ENCODE results near the gene ASAP3. TPM values are rescaled to one million over a fixed set of nuclear protein-coding genes. Genes with fewer than 3 reads are reported as not detected.

Gene ASAP3
- polyA plus RNA-seq, 1 donor from 2014 or later: 0.66 TPM

DNA sequence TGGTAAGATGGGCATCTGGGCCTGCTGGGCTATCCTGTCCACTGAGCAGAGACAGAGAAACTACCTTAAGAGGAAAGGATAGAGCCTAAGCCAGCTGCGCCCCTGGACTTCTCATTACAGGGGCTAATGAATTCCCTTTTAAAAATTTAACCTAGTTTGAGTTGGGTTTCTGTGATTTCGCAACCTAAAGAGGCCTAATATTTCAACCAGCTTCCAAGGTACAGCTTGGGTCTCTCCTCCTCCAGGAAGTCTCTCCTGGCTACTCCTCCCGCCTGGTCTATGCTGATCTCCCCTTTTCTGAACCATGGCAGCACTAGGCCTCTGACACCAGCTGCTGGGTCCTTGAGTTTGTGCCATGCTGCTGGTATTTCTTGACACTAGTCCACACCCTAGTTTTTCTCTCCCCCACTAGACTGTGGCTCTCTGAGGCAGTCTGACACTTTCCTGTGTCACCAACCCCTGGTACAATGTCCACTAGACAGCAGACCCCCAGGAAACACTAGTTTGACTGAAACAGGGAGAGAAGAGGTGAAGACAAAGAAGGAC lies 30.5 kb downstream of the ASAP3 start:
- Mint-ChIP-seq H3K9me3 (no peaks in the 10 kb centered on the region), H3K4me3 (no peak overlapping the region), H3K27ac (no peak overlapping the region), H3K4me1 (no peaks in the 10 kb centered on the region), H3K27me3 (peaks cover 6% of the 10 kb centered on the region), H3K36me3 (no peaks in the 10 kb centered on the region)

DNA sequence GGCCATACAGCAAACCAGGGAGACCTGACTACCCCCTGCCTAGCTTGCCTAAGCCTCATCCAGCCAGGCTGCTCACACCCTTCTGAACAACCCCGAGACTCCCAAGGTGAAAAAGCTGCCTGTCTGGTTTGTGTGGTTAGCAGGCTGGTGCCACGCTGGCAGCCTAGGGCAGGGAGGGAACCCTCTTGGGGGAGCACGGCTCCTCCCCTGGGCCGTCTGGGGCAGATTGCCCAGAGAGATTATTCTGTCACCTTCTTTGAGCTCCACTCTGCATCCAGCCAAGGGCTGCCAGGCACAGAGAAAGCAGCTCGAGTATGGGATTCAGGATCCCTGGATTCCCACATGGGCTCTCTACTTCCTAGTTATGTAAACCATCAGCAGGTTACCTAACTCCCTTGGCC lies 32.0 kb downstream of the ASAP3 start:
- H3K27ac Mint-ChIP-seq: no peak overlapping the region
- H3K36me3 Mint-ChIP-seq: no peaks in the 10 kb centered on the region
- peaks cover 6% of the 10 kb centered on the region for H3K27me3 Mint-ChIP-seq
- no peaks in the 10 kb centered on the region for H3K4me1 Mint-ChIP-seq
- H3K9me3 Mint-ChIP-seq: no peaks in the 10 kb centered on the region
- H3K4me3 Mint-ChIP-seq: no peak overlapping the region

DNA sequence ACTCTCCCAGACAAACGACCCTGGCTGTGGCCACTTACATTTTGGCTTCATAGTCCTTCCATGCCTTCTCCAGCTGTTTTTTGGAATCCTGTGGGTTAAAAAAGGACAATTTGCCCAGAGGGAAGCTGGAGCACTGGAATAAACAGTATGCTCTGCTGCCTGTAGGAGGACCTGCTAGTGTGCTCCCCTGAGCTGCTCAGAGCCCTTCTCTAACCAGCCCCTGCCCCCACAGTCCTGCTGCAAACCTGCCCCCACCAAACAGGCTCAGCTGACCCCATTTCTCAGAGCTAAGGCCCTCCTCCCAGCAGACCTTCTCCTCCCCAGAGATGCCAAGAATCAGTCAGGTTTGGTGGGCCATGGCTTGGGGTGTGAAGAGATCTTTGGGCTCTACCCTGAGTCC lies 32.5 kb downstream of the ASAP3 start:
- Mint-ChIP-seq H3K27me3 (peaks cover 6% of the 10 kb centered on the region), H3K27ac (peak overlapping the region in 1 of 3 donors; percentile 46), H3K36me3 (no peaks in the 10 kb centered on the region), H3K4me1 (no peaks in the 10 kb centered on the region), H3K9me3 (no peaks in the 10 kb centered on the region), H3K4me3 (no peak overlapping the region)

DNA sequence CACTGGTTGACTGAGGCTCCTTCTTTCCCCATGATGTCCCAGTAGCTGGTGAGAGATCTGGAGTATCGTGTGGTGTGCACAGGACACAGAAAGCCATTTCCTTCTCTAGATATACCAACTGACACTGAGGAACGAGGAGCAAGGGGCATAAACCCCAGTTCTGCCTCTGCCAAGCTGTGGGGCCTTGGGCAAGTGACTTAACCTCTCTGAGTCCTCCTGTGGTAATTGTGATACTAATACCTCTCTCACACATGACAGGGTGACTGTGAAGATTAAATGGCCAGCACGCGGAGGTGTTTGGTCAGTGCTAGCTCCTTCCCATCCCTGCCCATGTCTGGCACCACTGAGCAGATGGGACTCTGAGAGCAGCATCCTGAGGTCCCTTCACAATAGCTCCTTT lies 33.1 kb downstream of the ASAP3 start:
- H3K9me3 Mint-ChIP-seq: no peaks in the 10 kb centered on the region
- no peaks in the 10 kb centered on the region for H3K4me1 Mint-ChIP-seq
- no peak overlapping the region for H3K4me3 Mint-ChIP-seq
- H3K36me3 Mint-ChIP-seq: no peaks in the 10 kb centered on the region
- H3K27ac Mint-ChIP-seq: no peak overlapping the region
- H3K27me3 Mint-ChIP-seq: peaks cover 6% of the 10 kb centered on the region

DNA sequence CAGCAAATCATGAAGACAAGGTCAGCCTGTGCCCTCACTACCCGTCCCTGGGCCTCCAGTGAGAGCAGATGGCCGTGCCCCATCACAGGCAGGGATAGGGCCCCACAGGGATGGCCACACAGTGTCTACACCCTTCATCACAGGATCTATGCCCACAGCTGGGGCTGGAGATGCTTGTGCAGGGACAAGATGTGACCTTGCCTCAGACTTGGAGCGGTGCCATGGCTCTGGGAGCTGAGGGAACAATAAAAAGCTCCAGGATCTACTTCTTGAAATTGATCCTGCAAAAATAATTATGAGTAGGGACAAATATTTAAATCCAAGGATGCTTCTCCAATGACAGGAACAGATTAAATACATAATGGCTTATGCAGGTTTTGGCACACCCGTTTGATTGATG lies 34.0 kb downstream of the ASAP3 start:
- peaks cover 2% of the 10 kb centered on the region for H3K27me3 Mint-ChIP-seq
- no peak overlapping the region for H3K4me3 Mint-ChIP-seq
- H3K36me3 Mint-ChIP-seq: no peaks in the 10 kb centered on the region
- no peaks in the 10 kb centered on the region for H3K9me3 Mint-ChIP-seq
- no peaks in the 10 kb centered on the region for H3K4me1 Mint-ChIP-seq
- no peak overlapping the region for H3K27ac Mint-ChIP-seq

DNA sequence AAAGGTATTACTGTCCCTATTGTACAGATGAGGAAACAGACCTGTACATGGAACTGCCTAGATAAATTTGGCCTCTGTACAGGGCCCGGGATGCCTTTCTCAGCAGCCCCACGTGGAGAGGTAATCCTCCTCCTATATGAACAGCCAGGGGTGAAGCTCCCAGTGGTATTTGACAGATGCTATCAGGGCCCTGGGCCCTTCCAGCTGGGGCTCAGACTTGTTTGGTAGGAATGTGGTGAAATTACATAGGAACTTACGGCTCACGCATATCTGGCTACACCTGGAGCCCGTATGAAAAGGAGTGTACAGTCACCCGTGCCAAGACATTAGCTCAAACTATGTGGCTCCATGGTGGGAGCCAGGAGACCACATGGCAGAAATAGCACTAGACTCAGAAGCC lies 34.7 kb downstream of the ASAP3 start:
- no peaks in the 10 kb centered on the region for H3K4me1 Mint-ChIP-seq
- H3K27me3 Mint-ChIP-seq: peaks cover 2% of the 10 kb centered on the region
- H3K4me3 Mint-ChIP-seq: no peak overlapping the region
- H3K9me3 Mint-ChIP-seq: no peaks in the 10 kb centered on the region
- H3K36me3 Mint-ChIP-seq: no peaks in the 10 kb centered on the region
- H3K27ac Mint-ChIP-seq: no peak overlapping the region

DNA sequence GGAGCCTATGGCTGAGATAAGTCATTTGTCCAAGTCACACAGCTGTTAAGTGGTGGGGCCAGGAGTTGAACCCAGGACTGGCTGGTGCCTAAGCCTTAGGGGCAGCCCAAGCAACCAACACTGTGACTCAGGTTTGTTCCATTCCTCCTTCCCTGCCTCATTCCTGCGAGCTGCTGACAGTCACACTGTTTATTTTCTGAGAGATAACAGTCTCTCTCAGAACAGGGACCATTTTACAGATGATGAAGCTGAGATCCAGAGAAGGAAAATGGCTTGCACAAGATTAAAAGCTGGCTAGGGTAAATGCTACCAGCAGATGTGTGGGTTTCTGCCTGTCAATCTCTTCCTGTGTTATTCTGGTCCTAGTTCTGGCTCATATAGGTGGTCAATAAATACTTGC lies 35.1 kb downstream of the ASAP3 start:
- Mint-ChIP-seq H3K36me3 (no peaks in the 10 kb centered on the region), H3K27ac (no peak overlapping the region), H3K9me3 (no peaks in the 10 kb centered on the region), H3K4me3 (no peak overlapping the region), H3K4me1 (no peaks in the 10 kb centered on the region), H3K27me3 (peaks cover 2% of the 10 kb centered on the region)

DNA sequence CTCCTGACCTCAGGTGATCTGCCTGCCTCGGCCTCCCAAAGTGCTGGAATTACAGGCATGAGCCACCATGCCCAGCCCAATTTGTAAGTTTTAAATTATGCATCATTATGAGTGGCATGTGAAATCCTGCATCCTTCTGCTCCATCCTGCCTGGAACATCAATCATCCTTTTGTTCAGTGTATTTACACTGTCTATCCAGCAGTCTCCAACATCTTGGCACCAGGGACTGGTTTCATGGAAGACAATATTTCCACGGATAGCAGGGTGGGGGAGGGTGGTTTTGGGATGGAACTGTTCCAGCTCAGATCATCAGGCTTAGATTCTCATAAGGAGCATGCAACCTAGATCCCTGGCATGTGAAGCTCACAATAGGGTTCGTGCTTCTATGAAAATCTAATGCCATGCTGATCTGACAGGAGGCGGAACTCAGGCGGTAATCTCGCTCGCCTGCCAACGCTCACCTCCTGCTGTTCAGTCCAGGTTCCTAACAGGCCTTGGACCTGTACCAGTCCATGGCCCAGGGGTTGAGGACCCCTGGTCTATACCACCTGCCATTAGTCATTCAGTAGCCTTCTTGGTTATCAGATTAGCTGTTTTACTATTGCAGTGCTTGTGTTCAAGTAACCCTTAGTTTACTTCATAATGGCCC lies 37.2 kb downstream of the ASAP3 start:
- no peak overlapping the region for H3K4me3 Mint-ChIP-seq
- no peaks in the 10 kb centered on the region for H3K27me3 Mint-ChIP-seq
- H3K4me1 Mint-ChIP-seq: peaks cover 0 to 4% (median 0%) of the 10 kb centered on the region in 3 donors
- peaks cover 3% of the 10 kb centered on the region for H3K36me3 Mint-ChIP-seq
- no peak overlapping the region for H3K27ac Mint-ChIP-seq
- H3K9me3 Mint-ChIP-seq: no peaks in the 10 kb centered on the region

DNA sequence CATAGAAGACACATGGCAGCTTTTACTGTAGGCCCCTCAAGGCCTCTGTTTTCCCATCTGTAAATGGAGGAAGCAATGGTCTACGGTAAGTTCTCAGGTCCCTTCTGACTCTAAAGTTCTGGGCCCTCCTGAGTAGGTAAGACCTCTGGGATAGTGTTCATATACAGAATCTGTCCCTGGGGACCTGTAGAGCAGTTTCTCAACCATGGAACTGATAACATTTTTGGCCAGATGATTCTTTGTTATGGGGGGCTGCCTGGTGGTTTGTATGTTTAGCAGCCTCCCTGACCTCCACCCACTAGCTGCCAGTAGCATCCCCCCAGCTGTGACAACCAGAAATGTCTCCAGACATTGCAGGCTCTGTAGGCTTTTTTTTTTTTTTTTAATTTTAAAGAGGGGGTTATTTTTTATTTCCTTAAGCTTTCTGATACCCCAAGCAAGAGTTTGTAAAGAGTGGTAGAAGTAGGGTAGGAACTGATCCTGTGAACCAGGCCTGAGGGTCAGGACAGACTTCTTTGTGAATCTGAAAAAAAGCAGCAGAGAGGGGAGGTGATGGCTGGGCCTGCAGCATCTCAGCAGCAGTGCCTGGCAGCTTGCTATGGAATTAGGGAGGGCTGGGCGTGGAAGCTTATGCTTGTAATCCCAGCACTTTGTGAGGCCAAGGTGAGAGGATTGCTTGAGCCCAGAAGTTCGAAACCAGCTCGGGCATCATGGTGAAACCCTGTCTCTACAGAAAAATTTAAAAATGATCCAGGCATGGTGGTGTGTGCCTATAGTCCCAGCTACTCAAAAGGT lies 39.2 kb downstream of the ASAP3 start:
- Mint-ChIP-seq H3K27ac (no peak overlapping the region), H3K36me3 (peaks cover 3% of the 10 kb centered on the region), H3K4me1 (peaks cover 0 to 4% (median 0%) of the 10 kb centered on the region in 3 donors), H3K4me3 (no peak overlapping the region), H3K9me3 (no peaks in the 10 kb centered on the region), H3K27me3 (no peaks in the 10 kb centered on the region)

DNA sequence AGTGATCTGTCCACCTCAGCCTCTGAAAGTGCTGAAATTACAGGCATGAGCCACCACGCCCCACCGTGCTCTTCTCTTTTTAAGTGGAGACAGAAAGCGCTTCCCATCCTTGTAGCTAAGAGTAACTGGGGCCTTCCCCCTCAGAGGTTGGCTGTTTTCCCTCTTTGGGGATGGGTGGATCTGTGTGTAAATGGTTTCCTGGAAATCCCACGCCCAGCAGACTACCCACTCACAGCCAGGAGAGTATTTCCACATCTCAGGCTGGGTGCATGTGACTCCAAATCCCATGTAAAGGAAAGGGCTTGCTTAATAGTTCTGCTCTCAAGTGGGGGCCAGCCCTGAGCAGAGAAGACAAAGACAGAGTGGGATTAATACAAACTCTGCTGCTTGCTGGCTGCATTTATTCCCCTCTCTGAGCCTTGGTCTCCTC lies 39.9 kb downstream of the ASAP3 start:
- Mint-ChIP-seq H3K27me3 (no peaks in the 10 kb centered on the region), H3K9me3 (no peaks in the 10 kb centered on the region), H3K36me3 (peaks cover 3% of the 10 kb centered on the region), H3K4me3 (peak overlapping the region in 1 of 4 donors; percentile 23), H3K4me1 (peaks cover 0 to 4% (median 0%) of the 10 kb centered on the region in 3 donors), H3K27ac (no peak overlapping the region)

DNA sequence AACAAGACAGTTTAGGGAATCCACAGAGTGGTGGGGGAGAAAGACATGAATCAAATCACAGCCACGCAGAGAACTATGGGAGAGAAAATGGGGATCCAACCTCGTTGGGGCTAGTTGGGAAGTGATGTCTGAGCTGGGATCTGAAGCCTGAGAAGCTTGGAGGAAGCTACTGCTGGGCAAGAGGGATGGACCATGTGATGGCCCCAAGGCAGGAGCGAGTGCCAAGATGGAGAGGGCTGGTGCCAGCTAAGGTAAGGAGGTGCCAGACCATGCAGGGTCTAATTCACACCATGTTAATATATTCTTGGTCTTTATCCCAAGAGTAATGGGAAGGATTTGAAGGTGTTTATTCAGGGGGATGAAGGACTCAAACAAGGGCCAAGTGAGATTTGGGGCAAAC lies 41.2 kb downstream of the ASAP3 start:
- H3K4me1 Mint-ChIP-seq: peaks cover 0 to 8% (median 0%) of the 10 kb centered on the region in 3 donors
- no peak overlapping the region for H3K4me3 Mint-ChIP-seq
- no peak overlapping the region for H3K27ac Mint-ChIP-seq
- no peaks in the 10 kb centered on the region for H3K27me3 Mint-ChIP-seq
- H3K9me3 Mint-ChIP-seq: no peaks in the 10 kb centered on the region
- peaks cover 4% of the 10 kb centered on the region for H3K36me3 Mint-ChIP-seq

DNA sequence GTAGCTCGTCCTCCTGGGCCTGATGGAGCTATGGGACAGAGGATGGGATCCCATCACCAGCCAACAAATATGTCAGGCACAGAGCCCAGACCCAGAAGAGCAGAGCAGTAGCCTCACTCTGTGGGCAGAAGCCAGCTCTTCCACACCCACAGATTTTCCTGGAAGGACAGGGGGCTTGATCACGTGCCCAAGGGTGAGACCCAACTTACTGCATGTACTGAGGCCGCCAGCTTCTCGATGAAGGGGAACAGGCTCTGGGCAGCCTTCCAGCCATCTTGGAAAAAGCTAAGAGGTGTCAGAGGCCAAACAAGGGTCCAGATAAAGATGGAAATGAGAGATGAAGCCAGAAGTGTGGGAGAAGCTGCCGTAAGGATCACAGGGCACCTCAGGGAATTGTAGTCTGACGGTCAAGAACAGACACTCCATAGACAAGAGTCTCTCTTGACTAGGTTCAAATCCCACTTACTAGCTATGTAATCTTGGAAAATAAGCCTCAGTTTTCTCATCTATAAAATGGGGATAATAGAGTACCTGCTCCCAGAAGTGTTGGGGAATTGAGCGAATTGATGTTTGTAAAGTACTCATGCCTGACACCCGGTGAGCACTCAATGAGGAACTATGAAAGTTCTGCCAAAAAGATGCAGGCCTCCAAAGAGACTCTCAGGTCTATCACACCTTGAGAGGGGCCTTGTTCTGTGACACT lies 42.4 kb downstream of the ASAP3 start:
- no peaks in the 10 kb centered on the region for H3K9me3 Mint-ChIP-seq
- peaks cover 0 to 8% (median 0%) of the 10 kb centered on the region in 3 donors for H3K4me1 Mint-ChIP-seq
- H3K27me3 Mint-ChIP-seq: no peaks in the 10 kb centered on the region
- no peak overlapping the region for H3K27ac Mint-ChIP-seq
- H3K36me3 Mint-ChIP-seq: peaks cover 4% of the 10 kb centered on the region
- no peak overlapping the region for H3K4me3 Mint-ChIP-seq

DNA sequence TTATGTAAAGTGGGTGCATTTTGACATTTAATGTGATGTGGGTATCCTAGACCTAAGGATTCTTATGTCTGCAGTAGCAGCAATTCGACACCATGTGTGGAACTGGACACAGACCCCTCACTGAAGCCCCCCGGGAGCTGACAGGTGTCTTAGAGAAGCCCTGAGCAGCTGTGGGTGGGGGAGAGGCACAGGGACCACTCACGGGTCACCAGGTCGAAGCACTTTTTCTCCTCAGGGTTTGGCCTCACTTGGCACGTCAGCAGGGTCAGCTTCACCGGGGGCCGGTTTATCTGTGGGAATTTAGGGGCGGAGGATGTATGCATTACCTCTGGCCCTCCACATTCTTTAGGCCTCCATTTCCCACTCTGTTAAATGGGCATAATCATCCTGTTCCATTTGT lies 45.4 kb downstream of the ASAP3 start:
- H3K4me1 Mint-ChIP-seq: peaks cover 0 to 10% (median 0%) of the 10 kb centered on the region in 3 donors
- peaks cover 4% of the 10 kb centered on the region for H3K36me3 Mint-ChIP-seq
- no peak overlapping the region for H3K4me3 Mint-ChIP-seq
- no peaks in the 10 kb centered on the region for H3K9me3 Mint-ChIP-seq
- H3K27me3 Mint-ChIP-seq: no peaks in the 10 kb centered on the region
- H3K27ac Mint-ChIP-seq: no peak overlapping the region

DNA sequence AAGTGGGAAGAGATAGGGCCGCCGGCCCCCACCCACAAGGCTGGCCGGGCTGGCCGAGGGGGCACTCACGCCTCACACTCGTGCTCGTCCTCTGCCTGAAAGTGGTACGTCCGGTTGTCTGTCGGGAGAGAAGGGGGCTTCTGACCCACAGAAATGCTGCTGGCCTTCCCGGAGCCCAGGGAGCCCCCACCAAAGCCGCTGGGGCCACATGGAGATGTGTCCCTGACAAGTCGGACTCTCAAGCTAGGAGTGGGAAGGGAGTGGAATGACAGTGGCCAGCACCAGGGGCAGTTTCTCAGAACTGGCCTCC lies 46.7 kb downstream of the ASAP3 start:
- Mint-ChIP-seq H3K36me3 (peaks cover 1% of the 10 kb centered on the region), H3K27ac (no peak overlapping the region), H3K27me3 (no peaks in the 10 kb centered on the region), H3K4me1 (peaks cover 0 to 6% (median 0%) of the 10 kb centered on the region in 3 donors), H3K4me3 (no peak overlapping the region), H3K9me3 (no peaks in the 10 kb centered on the region)
